Activated T-helper 9 cell treated with anti-CD3 and anti-CD28 coated beads, Interleukin-2, amount 50 U/mL, for 16 hours (primary cell): Measurements from ENCODE around the gene EDAR.

Source experiments
- DNase-seq: peaks from one replicate; pipeline ENCODE4 v3.0.0-alpha.2; 2020; ENCODE audit warnings: low read depth

Gene EDAR

GRCh38 chr2:108852375-108852774 lies 136.6 kb downstream of the EDAR start:
- DNase-seq: no peak

- no peak for DNase-seq
These were observed 142.0 kb downstream of the EDAR start for GRCh38 chr2:108847000-108847399.

- DNase-seq: no peak
These were observed 143.1 kb downstream of the EDAR start for GRCh38 chr2:108845923-108846322.
